HepG2 (cell line): ENCODE measurements around the gene AHNAK. TPM values are rescaled to one million over a fixed set of nuclear protein-coding genes. Genes with fewer than 3 reads are reported as not detected.

ENCODE experiments used
- ATAC-seq: fragments of 200-7000 bp; cut with Tn5 transposase; 3 replicates; pipeline ENCODE4 v1.9.1; 2020; ENCODE audit warnings: mild to moderate bottlenecking, moderate library complexity
- BruUV-seq: library from RNA; stranded (reverse); fragments of 400-500 nt; replicated peaks from 2 replicates; lab custom pipeline; 2021; lab: Mats Ljungman, UMichigan
- CTCF ChIA-PET: fragments of 300-600 bp; formaldehyde crosslinking; extraction: SDS; loops from one replicate; lab custom pipeline; 2021; ENCODE audit warnings: low total read pairs, inconsistent platforms, low intra/inter-chr PET ratio; lab: Yijun Ruan, JAX
- POLR2A ChIA-PET: fragments of 350-600 bp; sonication (Branson Sonifier 250); formaldehyde crosslinking; loops from one replicate; lab custom pipeline; 2020; ENCODE audit warnings: antibody characterized with exemption, inconsistent platforms; lab: Yijun Ruan, JAX
- DNase-seq: peaks from one replicate; pipeline ENCODE4 v3.0.0-alpha.2; 2015; ENCODE audit warnings: low spot score
- FAIRE-seq: peaks from 3 replicates; lab custom pipeline; 2011; peaks lifted over from hg19 to GRCh38; lab: Jason Lieb, UNC
- H2AFZ ChIP-seq: one replicate; pipeline ENCODE4 v1.6.1; 2011; ENCODE audit warnings: low read length, inconsistent platforms
- H3K27ac ChIP-seq: fragments of 300-600 bp; 3 replicates; pipeline ENCODE4 v1.8.0; 2011; ENCODE audit warnings: mixed run types, mild to moderate bottlenecking, mixed read lengths, low read length, inconsistent platforms; ENCODE audit not compliant: insufficient read depth; ENCODE audit errors: extremely low read length
- H3K27me3 ChIP-seq, 2 experiments: fragments of 200-600 bp in 1 of 2; 2 replicates in 1 of 2; 3 replicates in 1 of 2; pipeline versions ENCODE4 v1.6.0 to v1.8.0; 2011; ENCODE audit warnings: low read length in 2 of 2, mild to moderate bottlenecking in 2 of 2, moderate library complexity in 2 of 2, inconsistent platforms in 1 of 2; ENCODE audit not compliant: insufficient read depth in 2 of 2, control insufficient read depth in 1 of 2
- H3K36me3 ChIP-seq, 2 experiments: fragments of 200-600 bp in 1 of 2; replicated peaks in 1 of 2; 2 replicates in 1 of 2; 3 replicates in 1 of 2; pipeline versions ENCODE4 v1.5.1 to v1.8.0; 2011; ENCODE audit warnings: low read length in 2 of 2, inconsistent platforms in 1 of 2; ENCODE audit not compliant: insufficient read depth in 2 of 2, control insufficient read depth in 1 of 2
- H3K4me1 ChIP-seq: 2 replicates; pipeline ENCODE4 v1.5.1; 2012; ENCODE audit warnings: low read length, inconsistent platforms; ENCODE audit not compliant: insufficient read depth
- H3K4me2 ChIP-seq: 2 replicates; pipeline ENCODE4 v1.6.0; 2011; ENCODE audit warnings: low read depth, low read length, inconsistent platforms
- H3K4me3 ChIP-seq, 3 experiments: fragments of 200-600 bp in 1 of 3; sonication (generic), shearing (Covaris generic) in 1 of 3; replicated peaks in 1 of 3; 2 replicates each; pipeline ENCODE4 v1.5.1; 2011 to 2016; ENCODE audit warnings: low read length in 3 of 3, inconsistent platforms in 2 of 3, low read depth in 2 of 3, mild to moderate bottlenecking in 2 of 3, control low read depth in 1 of 3, mixed read lengths in 1 of 3; ENCODE audit not compliant: insufficient read depth in 1 of 3
- H3K79me2 ChIP-seq: one replicate; pipeline ENCODE4 v1.6.1; 2011; ENCODE audit warnings: low read length, inconsistent platforms; ENCODE audit not compliant: insufficient read depth
- H3K9ac ChIP-seq: 2 replicates; pipeline ENCODE4 v1.6.0; 2011; ENCODE audit warnings: mild to moderate bottlenecking, low read depth, low read length, inconsistent platforms; ENCODE audit not compliant: insufficient read depth
- H3K9me3 ChIP-seq: 2 replicates; pipeline ENCODE4 v1.5.1; 2012; ENCODE audit warnings: mild to moderate bottlenecking, low read length
- H4K20me1 ChIP-seq: 2 replicates; pipeline ENCODE4 v1.6.0; 2011; ENCODE audit warnings: inconsistent platforms, mild to moderate bottlenecking, low read length, moderate library complexity; ENCODE audit not compliant: insufficient read depth
- ELF3 ChIP-seq: IDR thresholded peaks from 2 replicates; pipeline ENCODE4 v1.6.1; 2016; ENCODE audit warnings: missing genetic modification reagents, missing compliant biosample characterization
- HNF1B ChIP-seq: sonication (generic); formaldehyde crosslinking; IDR thresholded peaks from 2 replicates; pipeline ENCODE4 v1.5.1; 2020; ENCODE audit warnings: mild to moderate bottlenecking, moderate library complexity, missing genetic modification reagents
- NFRKB ChIP-seq: fragments of 450-650 bp; IDR thresholded peaks from 2 replicates; pipeline ENCODE4 v1.6.1; 2017
- PATZ1 ChIP-seq: sonication (generic); formaldehyde crosslinking; IDR thresholded peaks from 2 replicates; pipeline ENCODE4 v1.4.0; 2020; ENCODE audit warnings: missing genetic modification reagents
- POLR2G ChIP-seq: fragments of 200-400 bp; formaldehyde crosslinking; IDR thresholded peaks from 2 replicates; pipeline ENCODE4 v1.6.1; 2018; ENCODE audit warnings: mild to moderate bottlenecking, low read depth, low read length, moderate library complexity
- PRMT3 ChIP-seq: sonication (generic); formaldehyde crosslinking; IDR thresholded peaks from 2 replicates; pipeline ENCODE4 v1.8.1; 2022; ENCODE audit warnings: low read depth, mild to moderate bottlenecking, moderate library complexity, missing genetic modification reagents, borderline replicate concordance
- PRPF4 ChIP-seq: fragments of 200-400 bp; formaldehyde crosslinking; IDR thresholded peaks from 2 replicates; pipeline ENCODE4 v1.6.1; 2016; ENCODE audit warnings: low read length, low read depth; ENCODE audit not compliant: poor library complexity, severe bottlenecking
- SAP130 ChIP-seq: IDR thresholded peaks from 2 replicates; pipeline ENCODE4 v1.6.1; 2016; ENCODE audit warnings: low read depth
- SMC3 ChIP-seq: IDR thresholded peaks from 2 replicates; pipeline ENCODE4 v1.6.1; 2011; ENCODE audit warnings: low read length, improper control_type of control experiment
- TEAD3 ChIP-seq: optimal IDR thresholded peaks from 2 replicates; pipeline ENCODE3; 2016; ENCODE audit warnings: borderline replicate concordance
- TFDP2 ChIP-seq: sonication (generic); formaldehyde crosslinking; IDR thresholded peaks from 2 replicates; pipeline ENCODE4 v1.4.0; 2020; ENCODE audit warnings: missing genetic modification reagents
- TP53 ChIP-seq: sonication (generic); formaldehyde crosslinking; conservative IDR thresholded peaks from 2 replicates; pipeline ENCODE4 v1.4.0; 2020; ENCODE audit warnings: missing genetic modification reagents
- XRCC5 ChIP-seq: fragments of 200-400 bp; formaldehyde crosslinking; optimal IDR thresholded peaks from 2 replicates; pipeline ENCODE3; 2017; ENCODE audit warnings: mild to moderate bottlenecking, low read length
- ZBTB38 ChIP-seq: sonication (generic); formaldehyde crosslinking; IDR thresholded peaks from 2 replicates; pipeline ENCODE4 v1.5.1; 2020; ENCODE audit warnings: mild to moderate bottlenecking, missing genetic modification reagents
- ZNF720 ChIP-seq: sonication (generic); formaldehyde crosslinking; IDR thresholded peaks from 2 replicates; pipeline ENCODE4 v1.4.0; 2020; ENCODE audit warnings: missing genetic modification reagents
- ZSCAN9 ChIP-seq: IDR thresholded peaks from 2 replicates; pipeline ENCODE4 v1.6.1; 2016; ENCODE audit warnings: borderline replicate concordance
- WGBS: methylation state at CpG from one replicate; pipeline ENCODE4 v1.1.6; 2017; ENCODE audit warnings: low lambda C conversion rate; 5-methylcytosine and 5-hydroxymethylcytosine counted together
- in situ Hi-C: cut with HindIII; loops from 2 replicates; pipeline ENCODE4 v1.10.0; 2017; ENCODE audit warnings: low pct_unique_long_range_greater_than_20kb; ENCODE audit not compliant: extremely low pct_ligation_motif_present
- intact Hi-C: fragments of 100-400 bp; cut with micrococcal nuclease; formaldehyde crosslinking; loops from one replicate; pipeline ENCODE4 v1.10.0; 2022; ENCODE audit not compliant: unreplicated experiment
- polyA plus RNA-seq, 8 experiments: library from polyadenylated mRNA; depleted of rRNA in 3 of 8; stranded (reverse) in 7 of 8; unstranded in 1 of 8; fragments of >200 nt; fragmentation: Illumina TruSeq in 4 of 8; extraction: Trizol in 4 of 8; gene quantifications; 2 replicates each; pipeline versions ENCODE4 v1.2.1 to v1.2.3, GENCODE V29; 2011 to 2016; ENCODE audit warnings: low read depth in 4 of 8, missing spikeins in 1 of 8, mixed read lengths in 1 of 8; ENCODE audit not compliant: insufficient read depth in 1 of 8
- total RNA-seq, 5 experiments: library from RNA; depleted of rRNA; stranded (reverse); fragments of >200 nt; fragmentation: Illumina TruSeq; extraction: Trizol; gene quantifications; 2 replicates each; pipeline ENCODE4 v1.2.3, GENCODE V29; 2016; ENCODE audit warnings: low read depth in 1 of 5
- TF ChIP-seq, protein P1 (sequence below): sonication (generic); formaldehyde crosslinking; IDR thresholded peaks from 2 replicates; pipeline ENCODE4 v1.5.0; 2020; ENCODE audit warnings: mild to moderate bottlenecking, missing genetic modification reagents, moderate library complexity

Gene AHNAK
- total and polyA plus RNA-seq, 2 of the 13 experiments (the other 11 are each of a cell fraction or from before 2014, with no cell fraction given): 23.4 to 25.0 TPM

DNA sequence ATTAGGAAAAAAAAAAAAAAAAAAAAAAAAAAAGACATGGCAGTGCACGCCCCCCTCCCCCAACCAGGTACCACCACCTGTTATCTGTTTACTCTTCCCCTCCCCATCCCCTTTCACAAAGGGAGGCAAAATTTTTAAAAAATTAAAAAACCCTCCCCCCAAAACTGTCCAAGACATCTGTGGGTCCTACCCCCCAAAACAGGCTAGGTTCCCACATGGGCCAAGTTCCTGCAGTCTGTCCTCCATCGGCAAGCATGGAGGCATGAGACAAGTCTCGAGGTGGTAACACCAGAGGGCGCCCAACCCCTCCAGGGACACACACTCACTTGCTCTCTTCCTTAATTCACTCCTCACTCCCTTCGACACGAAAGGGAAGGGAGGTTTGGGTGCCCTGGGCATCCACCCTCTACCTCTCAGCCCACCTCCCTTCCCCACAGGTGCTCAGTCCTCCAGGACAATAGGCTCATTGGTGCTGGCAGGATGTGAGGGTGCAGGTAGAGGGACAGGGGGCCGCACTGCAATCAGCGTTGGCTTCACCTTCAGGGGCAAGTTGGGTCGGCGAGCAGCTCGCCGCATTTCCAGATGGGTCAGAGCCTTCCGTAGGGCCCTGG lies 46.9 kb upstream of the AHNAK start:
- Histone ChIP-seq H3K27me3 (no peaks in the 10 kb centered on the region; a peak in 1 of 5 replicates), H3K36me3 (peaks cover 29 to 39% of the 10 kb centered on the region in 2 experiments), H3K27ac (no peak overlapping the region), H3K9ac (no peak overlapping the region), H3K9me3 (no peaks in the 10 kb centered on the region), H3K4me1 (peaks cover 37% of the 10 kb centered on the region), H4K20me1 (no peaks in the 10 kb centered on the region), H3K79me2 (peaks cover 23% of the 10 kb centered on the region), H2AFZ (no peak overlapping the region), H3K4me2 (no peak overlapping the region), H3K4me3 (no peak overlapping the region)
- in situ Hi-C loops (no loop called here), intact Hi-C loops (loop anchor here (5.0 kb wide), 1 partner anchor 59 kb away; the partner anchor contains the start of gene INTS5)
- FAIRE-seq (no peak), DNase-seq (peak; percentile 59), ATAC-seq (peak; percentile 17; the same call in 1 of the 3 replicates)
- ChIA-PET POLR2A (interaction anchor here (1.0 to 4.4 kb wide), 12 partner anchors 8 to 247 kb away, joined by 3 to 160 read pairs (median 38); partner anchors contain the start of genes C11orf98, CSKMT, EEF1G and GANAB), CTCF (interaction anchor here (3.1 kb wide), 1 partner anchor 18 kb away, joined by 14 read pairs; the partner anchor contains the start of genes EML3 and ROM1)
- WGBS: 40% methylated on average over 6 of the region's 13 CpGs
- BruUV-seq: no TSS peak
- peak; percentile 55; the same call in 1 of the 2 replicates for TF ChIP-seq SAP130
- TF ChIP-seq ZBTB38 (CRISPR knock-in tag): peak; percentile 54; the same call in 1 of the 2 replicates
- peak; percentile 13; the same call in 1 of the 2 replicates for TF ChIP-seq POLR2G
- peak; percentile 10 for TF ChIP-seq TEAD3 (CRISPR knock-in tag)
- TF ChIP-seq ELF3 (CRISPR knock-in tag): 0 out of 2 replicates have a peak, but pooled peaks have one; percentile 19
- no peak for TF ChIP-seq ZNF720
- TF ChIP-seq TFDP2 (CRISPR knock-in tag): no peak
- TF ChIP-seq PATZ1 (CRISPR knock-in tag): peak; percentile 36; the same call in 1 of the 2 replicates
- 0 out of 2 replicates have a peak, but pooled peaks have one; percentile 19 for TF ChIP-seq HNF1B
- no peak for TF ChIP-seq NFRKB
- TF ChIP-seq, protein P1, sequence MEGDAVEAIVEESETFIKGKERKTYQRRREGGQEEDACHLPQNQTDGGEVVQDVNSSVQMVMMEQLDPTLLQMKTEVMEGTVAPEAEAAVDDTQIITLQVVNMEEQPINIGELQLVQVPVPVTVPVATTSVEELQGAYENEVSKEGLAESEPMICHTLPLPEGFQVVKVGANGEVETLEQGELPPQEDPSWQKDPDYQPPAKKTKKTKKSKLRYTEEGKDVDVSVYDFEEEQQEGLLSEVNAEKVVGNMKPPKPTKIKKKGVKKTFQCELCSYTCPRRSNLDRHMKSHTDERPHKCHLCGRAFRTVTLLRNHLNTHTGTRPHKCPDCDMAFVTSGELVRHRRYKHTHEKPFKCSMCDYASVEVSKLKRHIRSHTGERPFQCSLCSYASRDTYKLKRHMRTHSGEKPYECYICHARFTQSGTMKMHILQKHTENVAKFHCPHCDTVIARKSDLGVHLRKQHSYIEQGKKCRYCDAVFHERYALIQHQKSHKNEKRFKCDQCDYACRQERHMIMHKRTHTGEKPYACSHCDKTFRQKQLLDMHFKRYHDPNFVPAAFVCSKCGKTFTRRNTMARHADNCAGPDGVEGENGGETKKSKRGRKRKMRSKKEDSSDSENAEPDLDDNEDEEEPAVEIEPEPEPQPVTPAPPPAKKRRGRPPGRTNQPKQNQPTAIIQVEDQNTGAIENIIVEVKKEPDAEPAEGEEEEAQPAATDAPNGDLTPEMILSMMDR (CRISPR knock-in tag): peak; percentile 85
- peak; percentile 42 for TF ChIP-seq XRCC5
- TF ChIP-seq PRMT3: no peak
- peak; percentile 43 for TF ChIP-seq PRPF4
- no peak for TF ChIP-seq TP53 (CRISPR knock-in tag)
- TF ChIP-seq SMC3: peak; percentile 77
- TF ChIP-seq ZSCAN9 (CRISPR knock-in tag): no peak
